Dermis blood vessel endothelial cell (primary cell): ENCODE results near the gene ARHGEF10L. TPM values are rescaled to one million over a fixed set of nuclear protein-coding genes. Genes with fewer than 3 reads are reported as not detected.

Experiments used
- DNase-seq: peaks from one replicate; pipeline ENCODE4 v3.0.0; 2010
- total RNA-seq: library from RNA; depleted of rRNA; stranded (reverse); fragments of >200 nt; gene quantifications from 2 replicates; pipeline ENCODE4 v1.2.3, GENCODE V29; 2014

ARHGEF10L gene
- total RNA-seq, 1 donor from 2014 or later, result 0.85 TPM

DNA sequence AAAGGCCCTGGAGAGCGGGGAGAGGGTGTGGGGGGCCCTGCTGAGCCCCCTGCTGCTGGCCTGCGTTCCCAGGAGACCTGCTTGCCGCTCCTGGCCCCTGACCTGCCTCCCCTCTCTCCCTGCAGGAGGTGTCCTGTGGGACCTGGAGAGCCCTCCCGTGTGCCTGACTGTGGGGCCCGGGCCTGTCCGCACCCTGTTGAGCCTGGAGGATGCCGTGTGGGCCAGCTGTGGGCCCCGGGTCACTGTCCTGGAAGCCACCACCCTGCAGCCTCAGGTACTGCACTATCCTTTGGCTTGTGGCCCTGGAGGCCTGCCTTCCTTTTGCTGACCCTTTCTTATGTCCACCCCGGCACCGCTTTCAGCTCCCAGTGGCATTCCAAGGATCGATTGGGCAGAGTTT, 124.8 kb downstream of the ARHGEF10L start:
- no peak for DNase-seq

DNA sequence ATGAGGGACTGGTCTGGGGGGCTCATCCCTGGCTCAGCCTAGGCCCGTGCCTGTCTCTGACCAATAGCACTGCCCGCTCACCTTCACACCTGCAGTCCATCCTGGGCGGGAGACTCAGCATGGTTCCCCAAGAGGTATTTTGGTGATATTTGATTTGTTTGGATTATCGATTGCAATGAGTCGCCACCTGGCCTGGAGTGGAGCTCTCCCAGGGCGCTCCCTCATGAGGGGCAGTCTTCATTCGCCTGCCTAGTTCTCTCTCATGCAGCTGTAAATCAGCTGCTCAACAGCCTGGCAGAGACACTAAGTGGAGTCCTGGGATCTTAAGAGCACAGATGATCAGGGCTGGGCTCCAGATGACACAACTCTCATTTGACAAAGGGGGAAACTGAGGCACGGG, 125.6 kb downstream of the ARHGEF10L start:
- no peak for DNase-seq

DNA sequence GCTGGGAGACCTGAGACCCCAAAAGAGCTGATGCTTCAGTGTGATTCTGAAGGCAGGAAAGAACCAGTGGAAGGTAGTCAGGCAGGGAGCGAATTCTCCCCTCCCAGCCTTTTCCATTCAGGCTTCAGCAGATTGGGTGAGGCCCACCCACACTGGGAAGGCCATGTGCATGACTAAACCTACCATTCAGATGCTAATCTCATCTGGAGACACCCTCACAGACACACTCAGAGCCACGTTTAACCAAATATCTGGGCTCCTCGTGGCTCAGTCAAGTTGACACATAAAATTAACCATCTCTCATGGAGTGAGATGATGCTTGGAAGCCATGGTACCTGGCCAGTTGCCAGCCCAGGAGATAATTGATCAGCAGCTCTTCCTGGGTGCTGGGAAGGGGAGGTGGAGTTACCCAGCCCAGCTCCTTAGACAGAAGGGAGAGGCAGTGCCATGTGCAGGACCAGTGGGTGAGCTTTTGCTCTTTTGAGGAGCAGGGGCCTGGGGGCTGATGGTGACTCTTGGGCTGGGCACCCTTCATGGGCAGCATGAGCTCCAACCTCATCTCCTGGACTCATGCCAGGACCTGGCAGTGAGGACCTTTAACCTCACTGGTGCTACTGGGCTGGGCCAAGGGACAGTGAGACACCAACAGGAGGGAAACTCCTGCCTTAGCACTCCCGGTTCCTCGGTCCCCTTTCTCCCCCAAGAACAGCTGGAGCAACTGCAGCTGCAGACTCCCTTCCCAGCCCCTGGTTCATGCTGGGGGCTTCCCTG, 126.6 kb downstream of the ARHGEF10L start:
- DNase-seq, result no peak

DNA sequence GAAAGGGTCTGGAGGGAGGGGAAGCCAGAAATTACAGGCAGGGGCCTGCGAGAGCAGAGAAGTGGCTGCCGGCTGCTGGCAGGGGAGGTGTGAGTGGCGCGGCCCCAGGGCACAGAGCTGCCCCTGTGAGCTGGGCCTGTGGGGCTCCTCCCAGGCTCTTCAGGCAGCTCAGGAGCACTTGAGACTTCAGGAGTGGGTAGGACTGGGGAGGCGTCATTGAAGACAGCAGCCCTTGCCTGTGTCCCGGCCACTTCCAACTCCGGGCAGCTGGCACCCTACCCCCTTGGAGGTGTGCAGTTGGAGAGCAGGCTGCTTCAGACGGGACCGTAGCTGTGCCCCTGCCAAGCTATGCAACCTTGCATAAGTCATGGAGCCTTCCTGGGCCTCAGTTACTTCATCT, 128.1 kb downstream of the ARHGEF10L start:
- no peak for DNase-seq

DNA sequence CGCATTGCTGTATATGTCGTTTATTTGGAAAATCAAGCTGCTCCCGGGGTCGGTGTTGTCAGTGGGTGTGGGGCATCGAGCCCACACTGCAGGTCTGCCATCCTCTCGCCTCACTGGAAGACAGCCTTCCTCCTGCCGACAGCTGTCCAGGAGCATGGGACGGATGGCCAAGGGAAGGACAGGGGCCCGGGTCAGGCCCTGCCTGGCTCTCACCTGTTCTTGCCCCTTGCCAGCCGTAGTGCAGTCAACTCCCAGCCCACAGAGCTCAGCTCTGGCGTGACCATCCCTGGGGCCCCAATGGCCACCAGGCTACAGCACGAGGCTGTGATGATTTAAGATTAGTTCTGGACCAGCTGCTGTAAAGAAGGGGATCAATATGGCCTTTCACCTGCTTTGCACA, 128.7 kb downstream of the ARHGEF10L start:
- DNase-seq, result no peak

DNA sequence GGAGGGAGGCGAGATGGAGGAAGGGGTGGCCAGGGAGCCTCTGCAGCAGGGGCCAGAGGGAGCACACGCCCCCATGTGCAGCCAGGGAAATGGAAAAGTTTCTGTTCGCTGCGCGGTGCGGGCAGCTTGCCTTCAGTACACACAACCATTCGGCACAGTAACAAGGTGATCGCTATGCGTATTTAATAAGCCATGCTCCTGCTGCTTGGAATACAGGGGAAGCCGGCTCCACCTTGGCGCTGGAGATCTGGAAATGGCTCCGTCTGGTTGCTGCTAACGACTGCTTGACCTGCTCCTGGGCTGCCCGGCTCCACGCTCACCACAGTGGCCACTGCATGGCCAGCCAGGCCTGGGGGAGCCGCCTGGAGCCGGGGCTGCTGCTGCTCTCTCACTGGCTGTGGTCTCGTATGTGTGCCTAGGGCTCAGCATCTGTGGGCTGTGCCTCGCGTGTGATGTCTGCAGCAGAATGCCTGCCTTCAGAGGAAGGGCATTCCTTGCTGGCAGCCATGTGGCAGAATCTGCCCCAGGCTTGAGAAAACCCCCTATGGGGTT, 129.2 kb downstream of the ARHGEF10L start:
- DNase-seq, result no peak

DNA sequence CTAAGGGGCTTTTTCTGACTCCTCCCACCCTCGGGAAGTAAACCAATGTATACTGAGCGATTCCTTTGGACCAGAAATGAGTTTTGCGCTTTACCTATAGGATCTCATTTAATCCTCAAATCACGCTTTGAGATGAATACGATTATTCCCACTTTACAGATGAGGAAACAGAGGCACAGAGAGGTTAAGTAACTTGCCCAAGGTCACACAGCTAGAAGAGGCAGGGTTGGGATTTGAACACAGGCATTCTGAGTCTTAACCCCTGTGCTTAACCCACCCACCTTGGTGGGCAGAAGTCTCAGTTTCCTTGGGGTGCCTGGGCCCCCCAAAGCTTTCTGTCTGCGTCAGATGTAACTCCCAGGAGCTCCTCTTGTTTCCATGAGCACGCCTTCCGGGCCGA, 129.8 kb downstream of the ARHGEF10L start:
- DNase-seq, result no peak

DNA sequence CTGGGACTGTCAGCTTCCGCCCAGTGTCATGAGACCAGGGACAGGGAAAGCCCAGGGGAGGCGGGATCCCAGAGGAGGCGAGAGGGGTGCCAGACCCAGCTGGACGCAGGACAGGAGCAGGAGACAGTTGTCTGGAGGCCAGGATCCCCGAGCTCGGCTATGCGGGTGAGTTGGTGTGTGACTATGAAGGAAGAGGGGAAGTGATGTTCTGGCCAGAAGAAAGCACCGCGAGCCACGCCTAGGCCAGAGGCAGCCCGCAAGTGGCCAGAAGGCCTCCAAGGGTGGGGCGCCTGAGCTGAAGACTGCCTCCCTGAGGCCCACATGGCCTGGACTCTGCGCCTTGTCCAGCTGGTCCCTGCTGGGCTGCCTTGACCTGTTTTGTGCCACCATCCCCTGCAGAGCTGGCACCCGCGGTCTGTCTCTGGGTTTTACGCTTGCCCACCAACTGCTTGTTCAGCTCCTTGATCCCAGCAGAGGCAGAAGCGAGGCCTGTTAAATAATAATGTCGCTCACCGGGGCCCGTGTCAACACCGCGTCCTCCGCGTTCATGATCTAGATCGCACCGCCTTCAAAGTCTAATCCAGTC, 130.5 kb downstream of the ARHGEF10L start:
- no peak for DNase-seq

DNA sequence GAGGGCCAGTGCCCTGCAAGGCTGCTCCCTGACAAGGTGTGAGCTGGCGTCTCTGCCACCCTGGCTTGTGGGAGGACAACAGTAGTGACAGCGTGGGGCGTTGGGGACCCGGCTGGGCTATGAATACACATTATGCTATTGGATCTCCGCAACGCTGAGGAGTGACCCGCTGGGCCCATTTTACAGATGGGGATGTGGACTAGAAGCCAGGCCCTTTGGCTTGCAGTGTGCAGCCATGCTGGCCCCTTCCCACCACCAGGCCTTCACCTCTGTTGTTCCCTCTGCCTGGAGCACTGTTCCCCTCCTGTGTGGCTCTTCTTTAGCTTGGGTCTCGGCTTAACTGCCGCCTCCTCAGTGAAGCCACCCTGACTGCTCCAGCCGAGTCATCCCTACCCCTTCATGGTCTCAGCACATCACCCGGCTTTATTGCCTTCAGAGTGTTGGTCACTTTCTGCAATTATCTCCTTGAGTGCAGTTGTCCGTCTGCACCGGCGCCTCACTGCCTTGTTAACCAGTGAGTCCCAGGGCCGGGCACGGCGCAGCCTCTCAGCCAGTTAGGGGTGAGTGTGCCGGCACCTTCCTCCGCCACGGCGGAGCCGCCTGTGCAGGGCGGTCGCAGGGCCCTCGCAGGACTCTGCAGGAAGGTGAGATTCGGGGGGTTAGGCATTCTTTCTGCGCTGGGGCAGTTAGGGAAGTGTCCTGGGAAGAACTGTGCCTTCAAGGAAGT, 131.3 kb downstream of the ARHGEF10L start:
- no peak for DNase-seq

DNA sequence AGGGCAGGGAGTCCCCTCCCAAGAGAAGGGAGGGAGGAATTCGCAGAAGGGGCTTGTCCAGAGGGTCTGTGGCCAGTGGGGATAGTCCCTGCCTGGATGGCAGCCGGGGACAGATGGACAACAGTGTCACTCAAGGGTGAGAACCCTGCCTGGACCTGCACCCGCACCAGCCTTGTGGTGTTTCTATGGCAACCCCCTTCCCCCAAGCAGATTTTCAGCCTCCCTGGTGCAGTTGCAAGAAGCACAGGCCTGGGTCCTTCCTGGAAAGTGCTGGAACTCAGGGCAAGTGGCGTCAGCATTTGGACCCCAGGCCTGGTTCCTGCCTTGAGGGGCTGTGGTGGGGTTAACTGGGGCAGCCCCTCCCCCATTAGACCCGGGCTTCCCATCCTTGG, 131.8 kb downstream of the ARHGEF10L start:
- no peak for DNase-seq

DNA sequence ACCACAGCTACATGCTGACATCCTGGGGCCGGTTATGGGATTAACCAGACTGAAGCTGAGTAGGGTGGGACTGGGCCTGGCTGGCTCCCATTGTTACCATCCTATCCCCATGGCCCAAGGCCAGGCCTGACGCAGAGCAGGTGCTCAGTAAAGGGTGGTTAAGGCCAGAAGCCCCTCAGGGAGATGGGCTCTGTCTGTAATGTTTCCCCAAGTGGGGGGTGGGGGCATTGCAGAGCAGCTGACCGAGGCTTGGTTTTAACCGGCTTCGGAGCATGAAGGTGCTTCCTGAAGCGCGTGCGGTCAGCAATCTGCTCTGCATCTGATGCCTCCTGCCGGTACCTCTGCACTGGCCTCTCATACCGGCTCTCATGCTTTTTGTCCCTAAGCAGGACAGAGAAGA, 132.2 kb downstream of the ARHGEF10L start:
- no peak for DNase-seq

DNA sequence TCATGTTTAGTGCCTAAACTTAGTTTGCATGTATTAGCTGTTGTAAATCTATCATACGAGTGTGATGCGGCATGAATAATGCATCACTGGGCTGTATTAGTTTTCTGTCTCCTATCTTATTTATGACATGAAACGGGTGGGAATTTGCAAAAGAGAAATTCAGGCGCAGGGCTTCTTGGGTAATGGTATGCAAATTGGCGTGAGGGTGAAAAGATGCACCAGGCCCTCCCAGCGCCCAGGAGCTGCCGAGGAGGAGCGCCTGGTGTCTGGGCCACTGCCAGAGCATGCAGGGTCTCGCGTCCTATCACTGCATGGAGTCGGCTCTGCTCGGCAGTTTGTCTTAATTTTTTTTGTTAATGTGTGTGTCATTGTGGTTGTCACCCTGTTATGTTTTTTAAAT, 132.7 kb downstream of the ARHGEF10L start:
- no peak for DNase-seq

DNA sequence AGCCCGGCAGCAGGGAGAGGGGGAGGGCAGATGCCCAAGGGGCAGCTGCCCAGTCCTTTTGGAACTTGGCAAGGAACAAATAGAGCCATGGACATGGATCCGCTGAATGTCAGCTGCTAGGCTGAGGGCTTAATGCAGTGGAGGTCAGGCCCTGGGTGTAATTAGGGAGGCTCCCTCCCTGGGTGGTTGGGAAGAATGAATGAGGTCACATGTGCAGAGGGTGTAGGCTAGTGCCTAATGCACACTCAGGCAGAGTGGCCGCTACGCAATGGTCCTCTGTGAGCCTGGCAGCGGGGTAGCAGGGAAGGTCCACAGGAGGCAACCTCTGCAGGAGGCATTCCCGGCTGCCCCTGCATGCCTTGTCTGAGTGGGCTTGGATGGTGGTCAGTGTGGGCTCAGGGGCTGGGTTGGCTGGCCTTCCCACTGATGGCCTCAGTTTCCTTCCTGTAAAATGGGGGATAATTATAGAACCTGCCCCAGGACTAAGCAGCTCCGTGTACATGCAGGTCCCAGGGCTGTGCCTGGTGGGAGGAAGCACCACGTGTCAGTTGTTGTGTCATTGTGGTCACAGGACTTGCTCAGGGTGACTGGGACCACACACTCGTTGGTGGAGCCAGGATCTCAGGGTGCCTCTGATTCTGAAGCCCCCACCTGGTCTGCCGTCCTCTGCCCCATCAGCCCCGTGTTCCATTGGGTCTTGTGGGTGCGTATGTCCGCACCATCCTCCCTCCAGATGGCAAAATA, 134.0 kb downstream of the ARHGEF10L start:
- no peak for DNase-seq

DNA sequence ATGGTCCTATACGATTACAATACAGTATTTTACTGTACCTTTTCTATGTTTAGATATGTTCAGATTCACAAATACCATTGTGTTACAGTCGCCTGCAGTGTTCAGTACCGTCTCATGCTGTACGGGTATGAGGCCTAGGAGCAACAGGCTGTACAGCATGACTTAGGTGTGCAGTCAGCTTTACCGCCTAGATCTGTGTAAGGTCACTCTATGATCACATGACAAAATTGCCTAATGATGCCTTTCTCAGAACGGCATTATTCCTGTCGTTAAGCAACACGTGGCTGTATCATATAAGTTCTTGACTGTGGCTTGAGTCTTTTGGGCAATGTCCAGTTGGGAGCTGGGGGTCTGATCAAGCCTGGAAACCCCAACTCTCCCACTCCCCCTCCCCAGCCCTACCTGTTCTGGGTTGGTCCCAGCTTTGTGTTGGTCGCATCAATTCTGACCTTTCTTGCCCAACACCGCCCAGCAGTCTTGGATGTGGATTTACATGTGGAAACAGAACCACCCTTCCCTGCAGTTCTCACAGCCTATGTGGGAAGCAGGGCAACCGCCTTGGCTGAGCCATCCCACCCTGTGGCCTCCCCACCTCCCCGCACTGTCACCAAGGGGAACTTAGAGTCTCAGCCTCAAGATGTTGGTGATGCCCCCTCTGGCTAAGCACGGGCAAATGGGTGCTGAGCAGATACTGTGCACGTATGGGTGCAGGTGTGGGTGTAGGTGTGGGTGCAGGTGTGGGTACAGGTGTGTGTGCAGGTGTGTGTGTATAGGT, 135.4 kb downstream of the ARHGEF10L start:
- no peak for DNase-seq

DNA sequence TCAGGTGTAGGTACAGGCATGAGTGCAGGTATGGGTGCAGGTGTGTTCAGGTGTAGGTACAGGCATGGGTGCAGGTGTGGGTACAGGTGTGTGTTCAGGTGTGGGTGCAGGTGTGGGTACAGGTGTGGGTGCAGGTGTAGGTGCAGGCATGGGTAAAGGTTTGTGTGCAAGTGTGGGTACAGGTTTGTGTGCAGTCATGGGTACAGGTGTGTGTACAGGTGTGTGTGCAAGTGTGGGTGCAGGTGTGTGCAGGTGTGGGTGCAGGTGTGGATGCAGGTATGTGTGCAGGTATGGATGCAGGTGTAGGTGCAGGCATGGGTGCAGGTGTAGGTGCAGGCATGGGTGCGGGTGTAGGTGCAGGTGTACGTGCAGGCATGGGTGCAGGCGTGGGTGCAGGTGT, 136.2 kb downstream of the ARHGEF10L start:
- DNase-seq, result no peak

DNA sequence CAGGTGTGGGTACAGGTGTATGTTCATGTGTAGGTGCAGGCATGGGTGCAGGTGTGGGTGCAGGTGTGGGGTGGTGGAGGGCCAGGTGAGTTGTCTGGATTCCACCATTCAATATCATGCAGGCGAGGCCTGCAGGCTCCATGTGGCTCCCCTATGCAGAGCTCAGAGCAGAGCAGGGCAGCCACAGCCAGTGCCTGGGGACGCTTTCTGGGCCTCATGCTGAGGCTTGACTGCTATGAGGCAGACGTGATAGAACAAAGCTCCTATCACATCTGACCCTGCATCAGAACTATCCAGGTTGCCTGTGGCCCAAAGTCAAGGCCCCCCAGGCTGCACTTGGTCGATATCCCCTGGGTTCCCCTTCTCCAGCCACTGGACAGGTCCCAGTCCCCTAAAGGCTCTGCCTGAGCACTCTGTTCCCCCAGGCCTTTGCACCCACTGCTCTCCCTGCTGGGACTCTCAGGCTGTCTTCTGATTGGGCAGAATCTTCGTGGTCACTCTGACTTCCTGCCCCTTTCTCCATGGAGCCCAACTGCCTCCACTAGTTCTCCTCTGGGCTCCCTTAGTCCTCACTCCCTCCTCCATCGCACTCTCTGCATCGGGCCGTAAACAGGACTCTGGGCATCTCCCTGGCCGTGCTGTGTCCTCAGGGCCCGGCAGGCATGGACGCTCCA, 137.0 kb downstream of the ARHGEF10L start:
- no peak for DNase-seq

DNA sequence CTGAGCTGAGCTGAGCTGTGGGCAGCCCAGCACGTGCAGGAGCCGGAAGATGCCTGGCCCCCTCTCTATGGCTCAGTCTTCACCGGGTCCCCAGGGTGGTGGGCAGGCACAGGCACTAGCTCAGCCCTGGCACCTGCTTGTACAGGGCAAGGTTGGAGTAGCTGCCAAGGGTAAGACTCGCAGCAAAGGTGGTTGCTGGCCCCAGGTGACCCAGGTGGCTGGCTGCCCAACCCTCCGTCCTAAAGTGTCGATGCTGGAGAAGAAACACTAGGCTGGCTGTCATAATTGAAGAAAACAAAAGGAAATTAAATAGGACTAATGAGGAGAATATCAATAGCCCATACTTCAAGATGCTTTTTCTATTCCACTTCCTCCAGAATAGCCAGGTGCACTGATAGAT, 138.5 kb downstream of the ARHGEF10L start:
- DNase-seq, result no peak

DNA sequence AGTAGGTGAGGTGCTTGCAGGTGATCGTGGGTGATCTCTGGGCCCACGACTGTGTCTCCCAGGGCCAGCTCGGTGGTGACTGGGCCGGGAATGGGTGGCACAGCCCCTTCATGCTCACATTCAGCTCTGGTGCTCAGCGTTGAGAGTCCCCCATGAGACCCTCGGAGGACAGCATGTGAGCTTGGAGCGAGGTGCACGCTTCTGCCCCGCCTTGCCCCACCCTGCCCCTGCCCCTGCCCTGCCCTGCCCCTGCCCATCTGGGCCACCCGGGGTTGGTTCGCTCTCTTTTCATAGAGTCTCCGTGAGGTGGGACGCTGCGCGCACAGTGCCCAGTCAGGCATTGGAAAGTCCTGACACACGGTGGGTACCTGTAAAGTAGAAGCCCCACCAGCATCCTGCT, 140.4 kb downstream of the ARHGEF10L start:
- DNase-seq, result no peak

DNA sequence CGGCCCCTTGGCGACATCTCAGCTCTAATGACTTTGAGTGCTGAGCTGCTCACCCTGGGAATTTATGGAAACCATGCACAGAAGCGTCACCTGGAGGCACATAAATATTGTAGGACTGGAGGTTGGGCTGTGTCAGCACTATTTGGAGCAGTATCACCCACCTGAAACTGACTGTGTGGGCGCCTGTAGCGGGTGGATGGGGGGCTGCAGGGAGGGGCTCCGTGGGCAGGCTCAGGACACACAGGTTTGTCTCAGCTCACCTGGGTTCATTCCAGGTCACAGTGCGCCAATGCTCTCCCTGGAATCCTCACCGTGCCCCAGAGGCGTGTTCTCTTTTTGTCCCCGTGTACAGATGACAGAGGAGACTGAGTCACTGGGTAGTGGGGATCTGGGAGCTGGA, 140.8 kb downstream of the ARHGEF10L start:
- no peak for DNase-seq

DNA sequence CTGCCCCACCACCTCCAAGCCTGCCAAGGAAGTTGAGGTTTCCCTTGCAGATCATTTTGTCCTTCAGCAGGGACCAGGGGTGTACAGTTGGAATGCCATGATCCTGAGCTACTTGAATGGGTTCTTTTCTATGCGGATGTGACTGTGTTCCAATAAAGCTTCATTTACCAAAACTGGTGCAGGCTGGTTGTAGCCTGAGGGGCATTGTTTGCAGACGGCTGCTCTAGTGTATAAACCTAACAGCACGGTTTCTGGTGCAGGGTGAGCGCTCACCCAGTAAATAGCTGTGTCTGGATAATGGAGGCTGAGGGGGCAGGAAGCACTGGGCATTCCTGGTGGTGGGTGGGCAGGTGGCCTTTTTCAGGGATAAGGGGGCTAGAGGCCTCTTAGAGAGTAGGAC, 142.9 kb downstream of the ARHGEF10L start:
- DNase-seq, result no peak

DNA sequence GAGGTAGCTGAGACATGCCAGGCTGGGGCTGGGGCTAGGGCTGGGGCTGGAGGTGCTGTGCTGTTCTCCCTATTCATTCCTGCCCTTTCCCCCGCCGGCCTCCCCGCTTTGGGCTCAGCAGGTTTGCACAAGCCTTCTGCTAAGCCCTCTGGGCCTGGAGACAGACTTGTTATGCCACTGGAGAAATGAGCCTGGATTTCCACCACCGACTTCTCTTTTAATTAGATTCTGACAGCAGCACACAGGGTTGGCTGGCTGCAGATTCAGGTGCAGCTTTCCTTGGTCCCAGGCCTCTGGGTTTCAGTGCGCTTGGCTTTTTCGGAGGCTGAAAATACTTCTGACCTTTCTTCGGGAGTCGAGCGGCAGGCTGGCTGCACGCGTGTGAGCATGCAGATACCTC, 144.1 kb downstream of the ARHGEF10L start:
- no peak for DNase-seq

DNA sequence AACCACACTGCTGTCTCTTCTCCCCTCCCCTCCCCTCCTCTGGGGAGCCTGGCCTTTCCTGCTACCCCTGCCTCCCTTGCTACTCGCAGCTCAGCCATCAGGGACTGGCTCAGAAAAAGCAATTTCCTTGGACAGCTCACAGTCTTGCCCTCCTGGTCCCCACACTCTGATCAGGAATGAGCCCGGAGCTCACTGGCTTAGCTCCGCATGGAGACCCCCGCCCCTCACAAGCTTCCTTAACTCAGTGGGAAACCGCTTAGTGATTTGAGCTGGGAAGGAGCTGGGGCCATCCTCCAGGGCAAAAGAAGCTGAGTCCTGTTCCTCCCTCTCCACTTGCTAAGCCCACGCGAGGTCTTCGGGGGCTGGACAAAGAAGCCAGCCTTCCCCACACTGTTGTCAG, 145.3 kb downstream of the ARHGEF10L start:
- DNase-seq, result no peak
